DMS153 (cell line): ENCODE results near the gene GSE1.
A peak's percentile ranks its signal among the peaks of the same experiment; 100 is the strongest.

Experiments used
- DNase-seq: peaks from one replicate; lab custom pipeline; 2025; lab: John Stamatoyannopoulos, UW

The GSE1 gene

GRCh38 chr16:85612801-85613603 is at the start of gene GSE1:
Gene GSE1, plus strand, starts transcription at chr16:85613322. Its CDS starts 70 bp downstream, at chr16:85613392.
- DNase-seq, result peak; percentile 97

- no peak for DNase-seq
These were observed 49.4 kb upstream of the GSE1 start for GRCh38 chr16:85563515-85564276.

GRCh38 chr16:85564277-85565051 is 48.7 kb upstream of the GSE1 start:
- DNase-seq, result no peak

GRCh38 chr16:85565340-85565739 is 47.8 kb upstream of the GSE1 start:
- no peak for DNase-seq

GRCh38 chr16:85565801-85566526 is 47.2 kb upstream of the GSE1 start:
- no peak for DNase-seq

GRCh38 chr16:85566561-85567100 is 46.5 kb upstream of the GSE1 start:
- no peak for DNase-seq

- DNase-seq, result no peak
These were observed 45.8 kb upstream of the GSE1 start for GRCh38 chr16:85567101-85567866.

GRCh38 chr16:85567935-85568334 is 45.2 kb upstream of the GSE1 start:
- no peak for DNase-seq

GRCh38 chr16:85568519-85568918 is 44.6 kb upstream of the GSE1 start:
- DNase-seq, result no peak

GRCh38 chr16:85569039-85569614 is 44.0 kb upstream of the GSE1 start:
- DNase-seq, result no peak

- peak; percentile 79 for DNase-seq
These were observed 43.4 kb upstream of the GSE1 start for GRCh38 chr16:85569615-85570212.

- no peak for DNase-seq
These were observed 42.8 kb upstream of the GSE1 start for GRCh38 chr16:85570213-85570734.

GRCh38 chr16:85570735-85571562 is 42.2 kb upstream of the GSE1 start:
- DNase-seq, result no peak

GRCh38 chr16:85571563-85571812 is 41.6 kb upstream of the GSE1 start:
- DNase-seq, result no peak

- no peak for DNase-seq
These were observed 41.1 kb upstream of the GSE1 start for GRCh38 chr16:85571813-85572619.

- no peak for DNase-seq
These were observed 40.0 kb upstream of the GSE1 start for GRCh38 chr16:85573045-85573695.
